IPS DF 4.7 (cell line): ENCODE data around the gene HIPK2.
"Not testable (repeated sequence)": the region's sequence is repeated elsewhere in the genome, so short reads cannot be mapped to it uniquely, and the experiment has no call there.

Experiments
- DNase-seq: peaks from one replicate; pipeline ENCODE4 v3.0.0-alpha.2; 2013; ENCODE audit warnings: low spot score; ENCODE audit errors: extremely low read depth

Gene HIPK2

GRCh38 chr7:139630643-139631519 is 146.9 kb downstream of the HIPK2 start:
- no peak for DNase-seq

- DNase-seq: no peak
Measured at GRCh38 chr7:139629392-139630082, 148.3 kb downstream of the HIPK2 start.

- no peak for DNase-seq
Measured at GRCh38 chr7:139627831-139628230, 150.0 kb downstream of the HIPK2 start.

GRCh38 chr7:139626817-139627216 is 151.0 kb downstream of the HIPK2 start:
- no peak for DNase-seq

- DNase-seq: no peak
Measured at GRCh38 chr7:139623518-139623917, 154.3 kb downstream of the HIPK2 start.

GRCh38 chr7:139620676-139621344 is 157.0 kb downstream of the HIPK2 start:
- DNase-seq: no peak

GRCh38 chr7:139619367-139619657 is 158.5 kb downstream of the HIPK2 start:
- DNase-seq: no peak

- DNase-seq: no peak
Measured at GRCh38 chr7:139618482-139619366, 159.1 kb downstream of the HIPK2 start.

GRCh38 chr7:139617074-139617473 is 160.7 kb downstream of the HIPK2 start:
- DNase-seq: no peak

- no peak for DNase-seq
Measured at GRCh38 chr7:139614886-139615285, 162.9 kb downstream of the HIPK2 start.

- DNase-seq: no peak
Measured at GRCh38 chr7:139613971-139614411, 163.8 kb downstream of the HIPK2 start.

GRCh38 chr7:139611556-139611955 is 166.2 kb downstream of the HIPK2 start:
- DNase-seq: not testable (repeated sequence)

- no peak for DNase-seq
Measured at GRCh38 chr7:139610595-139610994, 167.2 kb downstream of the HIPK2 start.

GRCh38 chr7:139603896-139604295 is 173.9 kb downstream of the HIPK2 start:
- DNase-seq: no peak

GRCh38 chr7:139603282-139603681 is 174.5 kb downstream of the HIPK2 start:
- no peak for DNase-seq

- no peak for DNase-seq
Measured at GRCh38 chr7:139602143-139602722, 175.6 kb downstream of the HIPK2 start.

- no peak for DNase-seq
Measured at GRCh38 chr7:139601176-139601575, 176.6 kb downstream of the HIPK2 start.

GRCh38 chr7:139600306-139600705 is 177.5 kb downstream of the HIPK2 start:
- no peak for DNase-seq

- DNase-seq: no peak
Measured at GRCh38 chr7:139598642-139599041, 179.2 kb downstream of the HIPK2 start.

- no peak for DNase-seq
Measured at GRCh38 chr7:139597028-139597427, 180.8 kb downstream of the HIPK2 start.

- no peak for DNase-seq
Measured at GRCh38 chr7:139596626-139597025, 181.2 kb downstream of the HIPK2 start.
